ENCODE data around the gene PIGA.

- TF ChIP-seq CTCF (conservative IDR thresholded peaks at IDR 0.05) (no peak), EZH2 (IDR thresholded peaks at IDR 0.05; ENCODE audit: low read depth) (no peak)
Measured at GRCh38 chrX:15350329-15350996, 15.1 kb upstream of the PIGA start.
